Measurements from ENCODE around the gene DCAF11. TPM values are rescaled to one million over a fixed set of nuclear protein-coding genes. Genes with fewer than 3 reads are reported as not detected.

DCAF11 gene
- total RNA-seq, 1 donor from 2014 or later, result 66.5 TPM

- peaks cover 10% of the 10 kb centered on the region for H3K4me1 ChIP-seq
- H3K9me3 ChIP-seq (ENCODE audit: low read depth), result no peaks in the 10 kb centered on the region
- no peak overlapping the region for H3K9ac ChIP-seq
- Mint-ChIP-seq H3K9me3 (no peaks in the 10 kb centered on the region), H3K4me3 (peak overlapping the region; percentile 99), H3K27me3 (ENCODE audit: insufficient read depth, low read depth) (peaks cover 6% of the 10 kb centered on the region), H3K36me3 (peaks cover 7% of the 10 kb centered on the region), H3K4me1 (peaks cover 28% of the 10 kb centered on the region), H3K27ac (no peak overlapping the region)
- no peak overlapping the region for H2AFZ ChIP-seq (replicated peaks)
- H4K20me1 ChIP-seq (ENCODE audit: low read depth), result peaks cover 20% of the 10 kb centered on the region
- no peak overlapping the region for H3K4me3 ChIP-seq
- no peak overlapping the region for H3K27ac ChIP-seq
- H3K4me2 ChIP-seq, result peak overlapping the region; percentile 100
- peaks cover 28% of the 10 kb centered on the region for H3F3A ChIP-seq (ENCODE audit: low read depth)
- TF ChIP-seq CTCF (IDR thresholded peaks at IDR 0.05), result no peak
- TF ChIP-seq EZH2 (IDR thresholded peaks at IDR 0.05), result no peak
- no peak for TF ChIP-seq EZH2phosphoT487 (IDR thresholded peaks at IDR 0.05)
- H3K36me3 ChIP-seq, result no peaks in the 10 kb centered on the region
- peaks cover 41% of the 10 kb centered on the region for H3K79me2 ChIP-seq (ENCODE audit: low read depth)
- H3K27me3 ChIP-seq, result no peaks in the 10 kb centered on the region
- DNase-seq (ENCODE audit: low spot score), result no peak
Observed at GRCh38 chr14:24145219-24145618, 30.6 kb downstream of the DCAF11 start.

GRCh38 chr14:24145690-24146452, 31.3 kb downstream of the DCAF11 start:
- Mint-ChIP-seq H3K36me3 (peaks cover 7% of the 10 kb centered on the region), H3K4me3 (peak overlapping the region; percentile 99), H3K27me3 (ENCODE audit: insufficient read depth, low read depth) (peaks cover 6% of the 10 kb centered on the region), H3K9me3 (no peaks in the 10 kb centered on the region), H3K4me1 (peaks cover 28% of the 10 kb centered on the region), H3K27ac (peak overlapping the region; percentile 63)
- TF ChIP-seq EZH2phosphoT487 (IDR thresholded peaks at IDR 0.05) (no peak), CTCF (IDR thresholded peaks at IDR 0.05) (no peak), EZH2 (IDR thresholded peaks at IDR 0.05) (no peak)
- H4K20me1 ChIP-seq (ENCODE audit: low read depth), result peaks cover 15% of the 10 kb centered on the region
- H3K9ac ChIP-seq, result peak overlapping the region; percentile 16
- H3K27me3 ChIP-seq, result no peaks in the 10 kb centered on the region
- H3K27ac ChIP-seq, result no peak overlapping the region
- no peaks in the 10 kb centered on the region for H3K36me3 ChIP-seq
- H3K4me2 ChIP-seq, result peak overlapping the region; percentile 100
- no peak overlapping the region for H2AFZ ChIP-seq (replicated peaks)
- H3K9me3 ChIP-seq (ENCODE audit: low read depth), result no peaks in the 10 kb centered on the region
- H3K79me2 ChIP-seq (ENCODE audit: low read depth), result peaks cover 34% of the 10 kb centered on the region
- H3K4me1 ChIP-seq, result peaks cover 10% of the 10 kb centered on the region
- DNase-seq (ENCODE audit: low spot score), result no peak
- peaks cover 22% of the 10 kb centered on the region for H3F3A ChIP-seq (ENCODE audit: low read depth)
- H3K4me3 ChIP-seq, result peak overlapping the region; percentile 90

GRCh38 chr14:24146453-24146977, 31.9 kb downstream of the DCAF11 start, which contains the start of gene PSME2:
Gene PSME2 (minus strand): TSS chr14:24146610. CDS start chr14:24146581, 29 bp downstream.
- H3K9me3 Mint-ChIP-seq, result no peaks in the 10 kb centered on the region
- peak within 1 kb of the TSS; percentile 90 for H3K4me3 ChIP-seq
- peaks cover 33% of the 10 kb centered on the region for H3K79me2 ChIP-seq (ENCODE audit: low read depth)
- H2AFZ ChIP-seq (replicated peaks), result peak within 1 kb of the TSS; percentile 81
- peak within 1 kb of the TSS; percentile 61 for H3K27ac ChIP-seq
- peaks cover 7% of the 10 kb centered on the region for H3K36me3 Mint-ChIP-seq
- peaks cover 16% of the 10 kb centered on the region for H3F3A ChIP-seq (ENCODE audit: low read depth)
- no peaks in the 10 kb centered on the region for H3K36me3 ChIP-seq
- H3K4me1 Mint-ChIP-seq, result peaks cover 28% of the 10 kb centered on the region
- peak within 1 kb of the TSS; percentile 91 for H3K27ac Mint-ChIP-seq
- H4K20me1 ChIP-seq (ENCODE audit: low read depth), result peaks cover 15% of the 10 kb centered on the region
- no peak for TF ChIP-seq EZH2phosphoT487 (IDR thresholded peaks at IDR 0.05)
- no peak for TF ChIP-seq CTCF (IDR thresholded peaks at IDR 0.05)
- no peak for TF ChIP-seq EZH2 (IDR thresholded peaks at IDR 0.05)
- H3K9me3 ChIP-seq (ENCODE audit: low read depth), result no peaks in the 10 kb centered on the region
- H3K4me1 ChIP-seq, result peaks cover 10% of the 10 kb centered on the region
- peak; percentile 99 for DNase-seq (ENCODE audit: low spot score)
- H3K4me2 ChIP-seq, result peak within 1 kb of the TSS; percentile 100
- no peaks in the 10 kb centered on the region for H3K27me3 ChIP-seq
- peaks cover 5% of the 10 kb centered on the region for H3K27me3 Mint-ChIP-seq (ENCODE audit: insufficient read depth, low read depth)
- peak within 1 kb of the TSS; percentile 99 for H3K4me3 Mint-ChIP-seq
- peak within 1 kb of the TSS; percentile 88 for H3K9ac ChIP-seq

All from neural progenitor cell (in vitro differentiated cells).